NCI-H2227 (cell line): Measurements from ENCODE around the gene ZNF438.

Experiments
- DNase-seq: peaks from one replicate; lab custom pipeline; 2025; ENCODE audit not compliant: unreplicated experiment; lab: John Stamatoyannopoulos, UW

ZNF438 gene

GRCh38 chr10:31013331-31013730 is 18.3 kb downstream of the ZNF438 start:
- DNase-seq = no peak

- DNase-seq = no peak
Measured at GRCh38 chr10:31011665-31012022, 20.0 kb downstream of the ZNF438 start.

DNA sequence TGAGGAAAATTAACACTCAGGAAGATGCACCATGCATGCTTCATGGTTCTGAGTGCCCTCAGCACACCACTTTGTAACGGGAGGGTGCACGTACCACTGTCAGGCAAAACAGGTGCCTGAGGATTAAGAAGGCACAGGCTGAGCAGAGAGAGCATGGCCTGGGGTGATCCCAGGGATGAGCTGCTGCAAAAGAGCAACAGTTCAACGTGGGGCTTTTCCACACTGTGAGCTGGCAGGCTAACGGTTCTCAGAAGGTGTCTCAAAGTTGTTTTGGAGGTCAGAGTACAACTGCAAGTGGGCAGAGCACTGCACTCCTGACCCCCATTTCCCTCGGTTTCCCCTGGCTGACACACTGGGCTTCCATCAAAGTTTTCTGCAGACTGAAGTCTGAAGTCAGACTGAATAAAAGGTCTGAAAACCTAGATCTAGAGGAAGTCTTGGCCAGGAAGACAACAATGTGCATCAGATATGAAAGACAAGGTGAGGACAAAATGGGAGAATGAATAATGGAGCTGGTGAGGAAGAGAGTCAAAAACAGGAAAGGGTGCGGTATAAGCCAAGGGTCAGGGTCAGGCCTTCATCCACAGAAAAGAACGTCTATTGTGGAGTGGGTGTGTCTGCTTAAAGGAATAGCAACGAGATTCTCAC is 20.5 kb downstream of the ZNF438 start:
- no peak for DNase-seq

DNA sequence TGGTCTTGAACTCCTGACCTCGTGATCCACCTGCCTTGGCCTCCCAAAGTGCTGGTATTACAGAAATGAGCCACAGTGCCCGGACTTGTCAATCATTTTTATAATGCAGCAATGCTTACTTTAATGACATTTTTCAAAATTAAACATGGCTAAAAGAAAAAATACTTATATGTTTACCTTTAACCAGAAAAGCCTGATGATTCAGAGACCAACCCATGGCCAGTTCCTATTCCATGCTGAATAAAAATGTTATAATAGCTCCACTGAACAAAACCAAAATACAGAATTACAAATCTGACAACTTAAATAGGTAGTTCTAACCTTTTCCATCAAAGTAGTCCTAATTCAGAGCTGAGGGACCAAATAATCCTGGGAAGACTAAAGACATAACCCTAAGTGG is 21.6 kb downstream of the ZNF438 start:
- DNase-seq = no peak

GRCh38 chr10:31005895-31006294 is 25.8 kb downstream of the ZNF438 start:
- no peak for DNase-seq

GRCh38 chr10:31004611-31005193 is 27.0 kb downstream of the ZNF438 start:
- DNase-seq = no peak

DNA sequence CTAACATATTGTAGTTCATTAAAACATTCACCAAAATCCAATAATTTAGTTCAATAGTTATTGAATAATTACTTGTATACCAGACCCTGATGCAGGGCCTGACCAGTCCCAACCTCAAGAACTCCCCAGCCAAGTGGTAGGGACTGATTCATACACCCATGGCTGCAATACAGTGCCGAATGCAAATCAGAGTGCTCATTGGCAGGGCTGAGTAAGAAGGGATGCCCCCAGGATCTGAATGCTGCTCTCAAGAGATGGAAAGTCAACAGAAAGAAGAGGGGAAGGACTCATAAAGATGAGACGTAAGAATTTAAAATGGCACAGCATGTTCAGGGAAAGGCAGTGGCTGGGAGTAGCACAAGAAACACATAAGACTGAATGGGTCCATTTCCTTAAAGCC is 29.9 kb downstream of the ZNF438 start:
- no peak for DNase-seq

DNA sequence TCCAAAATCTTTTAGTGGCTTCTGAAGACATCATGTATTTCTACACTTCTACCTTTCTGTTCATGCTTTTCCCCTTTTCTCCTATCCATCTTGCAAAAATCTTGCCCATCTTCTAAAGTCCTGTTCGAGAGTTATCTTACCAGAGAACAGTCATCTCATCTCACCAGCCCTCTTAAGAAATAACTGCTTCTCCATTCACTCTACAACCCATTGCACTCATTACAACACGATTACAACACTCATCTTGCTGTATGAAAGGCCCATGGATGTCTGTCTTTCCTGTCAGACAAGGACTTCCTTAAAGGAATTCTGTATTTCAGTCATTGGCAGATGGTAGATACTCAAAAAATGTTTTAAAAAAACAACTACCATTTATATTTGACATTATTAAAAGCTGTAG is 30.8 kb downstream of the ZNF438 start:
- DNase-seq = no peak

GRCh38 chr10:31000071-31000782 is 31.4 kb downstream of the ZNF438 start:
- no peak for DNase-seq

- DNase-seq = no peak
Measured at GRCh38 chr10:30999070-30999712, 32.5 kb downstream of the ZNF438 start.

GRCh38 chr10:30997536-30998235 is 34.0 kb downstream of the ZNF438 start:
- no peak for DNase-seq

DNA sequence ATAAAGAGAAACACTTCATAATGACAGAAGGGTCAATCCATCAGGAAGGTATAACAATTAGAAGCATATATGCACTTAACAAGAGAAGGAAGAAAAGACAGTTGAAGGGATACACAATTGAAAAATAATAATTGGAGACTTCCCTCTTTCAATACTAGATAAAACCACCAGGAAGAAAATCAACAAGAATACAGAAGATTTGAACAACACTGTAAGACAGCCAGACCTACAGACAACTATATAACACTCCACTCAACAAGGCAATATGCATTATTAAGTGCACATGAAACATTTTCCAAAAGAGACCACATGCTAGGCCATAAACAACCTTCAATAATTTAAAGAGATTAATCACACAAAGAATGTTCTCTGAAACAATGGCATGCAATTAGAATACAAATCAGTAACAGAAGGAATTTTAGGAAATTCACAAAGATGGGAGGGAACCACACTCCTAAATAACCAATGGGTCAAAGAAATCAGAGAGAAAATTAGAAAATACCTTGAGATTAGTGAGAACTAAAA is 35.1 kb downstream of the ZNF438 start:
- no peak for DNase-seq

- DNase-seq = no peak
Measured at GRCh38 chr10:30995081-30995770, 36.4 kb downstream of the ZNF438 start.

- no peak for DNase-seq
Measured at GRCh38 chr10:30993155-30993554, 38.5 kb downstream of the ZNF438 start.

DNA sequence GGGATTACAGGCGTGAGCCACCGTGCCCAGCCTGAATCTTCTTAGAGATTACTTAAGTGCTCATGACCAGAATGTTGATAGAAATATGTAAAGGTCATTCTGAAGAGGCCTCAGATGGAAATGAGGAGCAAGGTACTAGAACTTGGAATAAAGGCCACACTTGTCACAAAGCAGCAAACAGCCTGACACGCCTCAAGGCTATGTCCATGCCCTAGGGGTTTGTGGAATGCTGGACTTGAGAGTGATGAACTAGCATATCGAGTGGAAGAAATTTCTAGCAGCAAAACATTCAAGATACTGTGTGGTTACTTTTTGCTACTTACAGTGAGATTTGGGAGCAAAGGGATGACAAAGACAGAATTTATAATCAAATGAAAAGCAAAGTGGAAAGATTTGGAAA is 39.0 kb downstream of the ZNF438 start:
- DNase-seq = no peak

DNA sequence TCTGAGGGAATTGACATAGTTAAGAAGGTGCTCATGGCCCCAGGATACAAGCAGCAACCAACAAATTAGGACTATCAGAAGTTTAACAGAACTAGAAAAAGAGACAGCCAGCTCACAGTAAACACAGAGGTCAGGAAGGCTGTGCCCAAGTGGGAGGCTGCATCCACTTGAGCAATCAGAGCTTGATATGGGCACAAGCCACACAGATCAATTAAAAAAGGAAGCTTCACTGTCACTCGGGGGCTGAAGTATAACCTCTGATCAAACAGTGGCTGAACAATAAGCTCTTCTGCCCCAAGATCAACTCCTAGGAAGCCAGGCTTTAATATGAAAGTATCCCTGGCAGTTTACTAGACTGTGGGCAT is 40.0 kb downstream of the ZNF438 start:
- DNase-seq = no peak

DNA sequence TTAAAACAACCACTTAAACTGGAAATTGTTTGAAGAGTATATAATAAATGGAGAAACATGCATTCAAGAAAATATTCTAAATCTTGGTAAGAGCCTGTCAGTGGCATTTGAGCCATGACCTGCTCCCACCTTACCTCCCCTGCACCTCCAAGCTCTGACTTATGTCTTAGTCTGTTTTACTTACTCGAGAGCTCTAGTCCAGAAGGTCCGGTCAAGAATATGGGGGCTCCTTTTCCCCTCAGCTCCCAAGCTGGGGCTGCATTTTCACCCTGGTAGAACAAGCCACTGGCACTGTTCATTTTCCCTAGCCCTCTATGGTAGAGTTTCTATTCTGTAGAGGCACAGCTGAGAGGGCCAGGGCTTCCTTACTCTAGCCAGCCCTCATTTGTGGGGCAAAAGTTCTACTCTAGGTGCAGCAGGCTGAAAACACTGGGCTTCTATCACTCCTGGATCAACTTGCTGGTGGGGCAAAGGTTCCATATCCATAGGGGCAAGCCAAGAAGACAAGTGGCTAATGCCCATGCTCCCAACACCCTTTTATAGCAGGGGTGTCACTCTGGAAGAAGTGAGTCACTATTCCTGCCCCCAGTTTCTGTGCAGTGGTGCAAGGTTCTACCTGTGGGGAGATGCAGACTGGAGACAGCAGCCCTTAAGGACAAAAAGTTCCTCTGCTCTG is 40.6 kb downstream of the ZNF438 start:
- no peak for DNase-seq

DNA sequence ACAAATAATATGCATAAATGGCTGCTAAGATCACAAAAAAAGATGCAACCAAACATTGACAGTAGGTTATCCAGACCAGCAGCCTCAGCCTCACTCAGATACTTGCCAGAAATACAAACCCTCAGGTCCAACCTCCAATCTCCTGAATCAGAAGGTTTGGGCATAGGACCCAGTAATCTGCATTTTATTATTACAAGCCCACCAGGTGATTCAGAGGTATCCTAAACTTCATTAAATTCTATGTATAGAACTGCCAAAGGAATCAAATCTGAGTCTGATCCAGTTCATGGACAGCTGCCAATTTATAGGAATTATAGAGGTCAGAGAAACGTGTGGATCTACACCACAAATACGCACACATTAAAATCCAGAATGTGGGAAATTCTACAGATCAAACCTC is 41.3 kb downstream of the ZNF438 start:
- no peak for DNase-seq

DNA sequence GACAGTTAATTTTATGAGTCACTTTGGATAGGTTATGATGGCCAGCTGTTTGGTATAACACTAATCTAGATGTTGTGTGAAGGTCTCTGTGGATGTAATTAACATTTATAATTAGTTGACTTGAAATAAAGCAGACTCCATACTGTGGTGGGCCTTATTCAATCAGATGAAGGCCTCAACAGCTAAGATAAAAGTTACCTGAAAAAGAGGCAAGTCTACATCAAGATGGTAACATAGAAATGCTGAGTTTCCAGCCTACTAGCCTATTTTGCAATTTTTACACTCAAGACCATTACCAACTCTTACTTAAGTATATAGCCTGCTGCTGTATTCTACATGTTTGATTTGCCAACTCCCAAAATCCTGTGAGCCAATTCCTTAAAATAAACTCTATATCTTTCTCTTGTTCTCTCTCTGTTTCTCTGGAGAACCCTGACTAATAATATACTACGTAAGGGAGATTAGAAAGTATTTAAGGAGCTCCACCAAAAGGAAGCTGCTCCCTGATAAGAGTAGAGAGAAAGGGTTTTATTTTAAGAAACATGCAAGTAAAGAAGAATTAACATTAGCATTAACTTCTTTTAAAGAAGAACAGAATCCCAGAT is 42.7 kb downstream of the ZNF438 start:
- no peak for DNase-seq

DNA sequence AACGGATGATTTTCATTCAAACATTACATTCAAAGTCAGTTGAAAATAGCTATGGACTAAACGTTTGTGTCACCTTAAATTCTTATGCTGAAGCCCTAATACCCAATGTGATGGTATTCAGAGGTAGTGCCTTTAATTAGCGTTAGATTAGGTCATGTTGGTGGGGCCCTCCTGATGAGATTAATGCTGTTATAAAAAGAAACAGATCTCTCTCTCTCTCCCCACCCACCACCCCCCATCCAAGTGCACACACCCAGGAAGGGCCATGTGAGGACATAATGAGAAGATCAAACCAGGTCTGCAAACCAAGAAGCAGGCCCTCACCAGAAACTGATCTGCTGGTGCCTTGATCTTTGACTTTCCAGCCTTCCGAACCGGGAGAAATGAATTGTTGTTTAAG is 44.2 kb downstream of the ZNF438 start:
- DNase-seq = no peak
